H9 (cell line): Measurements from ENCODE around the gene ZNF430. TPM values are rescaled to one million over a fixed set of nuclear protein-coding genes. Genes with fewer than 3 reads are reported as not detected.

Experiments used
- DNase-seq: peaks from one replicate; pipeline ENCODE4 v3.0.0-alpha.2; 2017
- H2AFZ ChIP-seq: one replicate; pipeline ENCODE4 v1.6.1; 2013; ENCODE audit warnings: mild to moderate bottlenecking, low read length, control low read depth, moderate library complexity
- H2AK5ac ChIP-seq: 2 replicates; pipeline ENCODE4 v1.6.1; 2013; ENCODE audit warnings: low read length, control low read depth, mixed read lengths; ENCODE audit not compliant: insufficient read length
- H2BK120ac ChIP-seq: one replicate; pipeline ENCODE4 v1.6.1; 2013; ENCODE audit warnings: low read depth, mild to moderate bottlenecking, low read length, control low read depth, inconsistent platforms; ENCODE audit not compliant: poor library complexity, severe bottlenecking
- H2BK12ac ChIP-seq: 2 replicates; pipeline ENCODE4 v1.6.1; 2013; ENCODE audit warnings: low read length, control low read depth, mixed read lengths, low read depth; ENCODE audit not compliant: insufficient read length
- H2BK15ac ChIP-seq: 2 replicates; pipeline ENCODE4 v1.6.1; 2013; ENCODE audit warnings: low read depth, low read length, control low read depth
- H2BK20ac ChIP-seq: one replicate; pipeline ENCODE4 v1.6.1; 2013; ENCODE audit warnings: low read depth, mild to moderate bottlenecking, low read length, control low read depth, inconsistent platforms; ENCODE audit not compliant: poor library complexity, severe bottlenecking
- H2BK5ac ChIP-seq: 2 replicates; pipeline ENCODE4 v1.6.1; 2013; ENCODE audit warnings: low read length, control low read depth, mixed read lengths; ENCODE audit not compliant: insufficient read length
- H3K14ac ChIP-seq: 2 replicates; pipeline ENCODE4 v1.6.1; 2013; ENCODE audit warnings: low read length, control low read depth; ENCODE audit not compliant: insufficient read depth
- H3K18ac ChIP-seq: 2 replicates; pipeline ENCODE4 v1.6.1; 2013; ENCODE audit warnings: low read depth, mild to moderate bottlenecking, mixed read lengths, low read length, control low read depth; ENCODE audit not compliant: insufficient read length
- H3K23ac ChIP-seq: 2 replicates; pipeline ENCODE4 v1.6.1; 2013; ENCODE audit warnings: low read length, control low read depth, mixed read lengths, low read depth; ENCODE audit not compliant: insufficient read length
- H3K23me2 ChIP-seq: 2 replicates; pipeline ENCODE4 v1.6.1; 2013; ENCODE audit warnings: low read depth, mild to moderate bottlenecking, mixed read lengths, low read length, control low read depth; ENCODE audit not compliant: insufficient read length, poor library complexity, severe bottlenecking
- H3K27ac ChIP-seq: 2 replicates; pipeline ENCODE4 v1.5.1; 2013; ENCODE audit warnings: low read length, control low read depth, mixed read lengths, low read depth; ENCODE audit not compliant: insufficient read length
- H3K27me3 ChIP-seq: 2 replicates; pipeline ENCODE4 v1.6.1; 2013; ENCODE audit warnings: low read length, control low read depth, inconsistent platforms; ENCODE audit not compliant: insufficient read depth
- H3K4ac ChIP-seq: 2 replicates; pipeline ENCODE4 v1.6.1; 2013; ENCODE audit warnings: low read depth, mild to moderate bottlenecking, control low read depth, inconsistent platforms, low read length, moderate library complexity
- H3K4me1 ChIP-seq: 2 replicates; pipeline ENCODE4 v1.6.1; 2013; ENCODE audit warnings: low read length, control low read depth, inconsistent platforms; ENCODE audit not compliant: insufficient read depth
- H3K4me2 ChIP-seq: 2 replicates; pipeline ENCODE4 v1.6.1; 2013; ENCODE audit warnings: low read length, control low read depth, mixed read lengths; ENCODE audit not compliant: insufficient read length, insufficient read depth
- H3K56ac ChIP-seq: 2 replicates; pipeline ENCODE4 v1.6.1; 2013; ENCODE audit warnings: low read depth, mild to moderate bottlenecking, mixed read lengths, low read length, control low read depth; ENCODE audit not compliant: insufficient read length
- H3K79me1 ChIP-seq: 2 replicates; pipeline ENCODE4 v1.6.1; 2013; ENCODE audit warnings: low read depth, mild to moderate bottlenecking, moderate library complexity, low read length, control low read depth, inconsistent platforms; ENCODE audit not compliant: insufficient read depth, poor library complexity, severe bottlenecking
- H3K79me2 ChIP-seq: 2 replicates; pipeline ENCODE4 v1.6.1; 2013; ENCODE audit warnings: low read length, control low read depth, inconsistent platforms; ENCODE audit not compliant: insufficient read depth
- H3K9ac ChIP-seq: 2 replicates; pipeline ENCODE4 v1.6.1; 2013; ENCODE audit warnings: low read length, control low read depth, mixed read lengths; ENCODE audit not compliant: insufficient read length; ENCODE audit errors: extremely low read depth
- H3K9me3 ChIP-seq: one replicate; pipeline ENCODE4 v1.6.1; 2013; ENCODE audit warnings: low read depth, low read length, inconsistent platforms; ENCODE audit not compliant: control insufficient read depth
- H3T11ph ChIP-seq: one replicate; pipeline ENCODE4 v1.6.1; 2013; ENCODE audit warnings: mild to moderate bottlenecking, low read length, control low read depth, inconsistent platforms
- H4K20me1 ChIP-seq: one replicate; pipeline ENCODE4 v1.6.1; 2013; ENCODE audit not compliant: control insufficient read depth, insufficient read length, insufficient read depth
- H4K5ac ChIP-seq: 2 replicates; pipeline ENCODE4 v1.6.1; 2013; ENCODE audit warnings: low read depth, mild to moderate bottlenecking, mixed read lengths, low read length, control low read depth; ENCODE audit not compliant: insufficient read length
- H4K8ac ChIP-seq: replicated peaks from 2 replicates; pipeline ENCODE4 v1.6.1; 2013; ENCODE audit warnings: low read length, control low read depth, mixed read lengths, low read depth; ENCODE audit not compliant: insufficient read length
- H4K91ac ChIP-seq: 2 replicates; pipeline ENCODE4 v1.6.1; 2013; ENCODE audit warnings: low read depth, mild to moderate bottlenecking, moderate library complexity, mixed read lengths, low read length, control low read depth; ENCODE audit not compliant: insufficient read length
- H3K27ac Mint-ChIP-seq, 3 experiments: 2 replicates in 2 of 3; 3 replicates in 1 of 3; pipeline ENCODE4 v1.8.0; 2020 to 2021; ENCODE audit warnings: mixed read lengths in 3 of 3, mild to moderate bottlenecking in 1 of 3, moderate library complexity in 1 of 3
- H3K27me3 Mint-ChIP-seq: 2 replicates; pipeline ENCODE4 v1.8.0; 2021; ENCODE audit warnings: low read depth, mild to moderate bottlenecking, moderate library complexity, mixed read lengths
- H3K36me3 Mint-ChIP-seq, 3 experiments: 2 replicates in 2 of 3; 3 replicates in 1 of 3; pipeline ENCODE4 v1.8.0; 2020 to 2021; ENCODE audit warnings: low read depth in 3 of 3, mixed read lengths in 3 of 3; ENCODE audit not compliant: insufficient read depth in 1 of 3
- H3K4me1 Mint-ChIP-seq, 2 experiments: 2 replicates each; pipeline ENCODE4 v1.8.0; 2020; ENCODE audit warnings: mixed read lengths in 2 of 2
- H3K4me3 Mint-ChIP-seq, 2 experiments: 2 replicates in 1 of 2; 3 replicates in 1 of 2; pipeline ENCODE4 v1.8.0; 2020 to 2021; ENCODE audit warnings: mild to moderate bottlenecking in 2 of 2, mixed read lengths in 2 of 2, moderate library complexity in 1 of 2
- H3K9me3 Mint-ChIP-seq, 2 experiments: 2 replicates in 1 of 2; 3 replicates in 1 of 2; pipeline ENCODE4 v1.8.0; 2020; ENCODE audit warnings: mild to moderate bottlenecking in 2 of 2, mixed read lengths in 2 of 2, moderate library complexity in 1 of 2
- CTCF ChIP-seq: fragments of 200-600 bp; sonication (generic); conservative IDR thresholded peaks from 3 replicates; pipeline ENCODE4 v1.8.0; 2021; ENCODE audit warnings: antibody characterized with exemption, mild to moderate bottlenecking
- WGBS: extraction: QIAGEN DNeasy Blood & Tissue Kit; methylation state at CpG from one replicate; pipeline ENCODE4 v1.1.7; 2013; ENCODE audit warnings: missing lambda C conversion rate, low lambda C conversion rate, mixed read lengths; ENCODE audit not compliant: insufficient read length; ENCODE audit errors: extremely low coverage; 5-methylcytosine and 5-hydroxymethylcytosine counted together
- total RNA-seq: library from RNA; stranded (reverse); gene quantifications from 2 replicates; pipeline ENCODE4 v1.2.1, GENCODE V29; 2021

The ZNF430 gene
- total RNA-seq, 1 experiment from 2014 or later, result 17.7 TPM

DNA sequence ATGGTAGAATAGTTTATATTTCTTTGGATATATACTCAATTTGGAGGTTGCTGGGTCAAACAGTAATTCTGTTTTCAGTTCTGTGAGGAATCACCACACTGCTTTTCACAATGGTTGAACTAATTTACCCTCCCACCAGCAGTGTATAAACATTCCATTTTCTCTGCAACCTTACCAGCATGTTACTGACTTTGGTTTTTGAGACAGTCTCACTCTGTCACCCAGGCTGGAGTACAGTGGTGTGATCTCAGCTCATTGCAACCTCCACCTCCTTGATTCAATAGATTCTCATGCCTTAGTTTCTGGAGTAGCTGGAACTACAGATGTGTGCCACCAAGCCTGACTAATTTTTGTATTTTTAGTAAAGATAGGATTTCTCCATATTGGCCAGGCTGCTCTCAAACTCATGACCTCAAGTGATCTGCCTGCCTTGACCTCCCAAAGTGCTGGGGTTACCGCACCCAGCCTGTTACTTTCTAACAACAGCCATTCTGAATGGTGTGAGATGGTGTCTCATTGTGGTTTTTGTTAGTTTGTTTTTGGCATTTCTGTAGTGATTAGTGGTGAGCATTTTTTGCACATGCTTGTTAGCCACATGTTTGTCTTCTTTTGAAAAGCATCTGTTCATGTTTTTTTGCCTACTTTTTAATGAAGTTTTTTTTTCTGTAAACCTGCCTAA, 74.0 kb downstream of the ZNF430 start:
- no peak overlapping the region for H3K23ac ChIP-seq
- WGBS, result no CpG with 5 or more reads among the region's 1 CpG

More for the DNA sequence above, 74.0 kb downstream of the ZNF430 start:
- Histone ChIP-seq H2BK5ac (no peak overlapping the region), H4K5ac (no peak overlapping the region), H2BK20ac (no peak overlapping the region), H4K20me1 (no peaks in the 10 kb centered on the region), H2AFZ (no peak overlapping the region), H3K56ac (no peak overlapping the region), H3K4me2 (no peak overlapping the region), H2BK15ac (no peak overlapping the region), H4K91ac (no peak overlapping the region), H4K8ac (no peak overlapping the region), H3K9me3 (no peaks in the 10 kb centered on the region), H3T11ph (no peak overlapping the region), H2BK12ac (no peak overlapping the region), H3K9ac (no peak overlapping the region), H3K18ac (no peak overlapping the region), H2BK120ac (no peak overlapping the region), H2AK5ac (no peak overlapping the region), H3K14ac (no peak overlapping the region), H3K79me1 (peaks cover 3% of the 10 kb centered on the region), H3K79me2 (peaks cover 7% of the 10 kb centered on the region; the same call in 1 of the 2 replicates), H3K27ac (no peak overlapping the region), H3K4ac (no peak overlapping the region), H3K27me3 (no peaks in the 10 kb centered on the region), H3K4me1 (no peaks in the 10 kb centered on the region), H3K23me2 (no peaks in the 10 kb centered on the region)
- peaks cover 40 to 72% (median 66%) of the 10 kb centered on the region in 3 experiments for H3K36me3 Mint-ChIP-seq
- no peaks in the 10 kb centered on the region for H3K27me3 Mint-ChIP-seq
- no peak for DNase-seq
- peaks cover 25 to 26% of the 10 kb centered on the region in 2 experiments for H3K4me1 Mint-ChIP-seq
- no peaks in the 10 kb centered on the region; a peak in 1 of 5 replicates for H3K9me3 Mint-ChIP-seq
- no peak for TF ChIP-seq CTCF
- H3K27ac Mint-ChIP-seq, result peak overlapping the region in 1 of 3 experiments; percentile 62; a peak in 2 of 7 replicates
- no peak overlapping the region for H3K4me3 Mint-ChIP-seq
